Measurements from ENCODE around the gene RAB3IL1. TPM values are rescaled to one million over a fixed set of nuclear protein-coding genes. Genes with fewer than 3 reads are reported as not detected.

RAB3IL1 gene
- total and polyA plus RNA-seq, 9 of the 15 experiments (the other 6 are each of a cell fraction or from before 2014, with no cell fraction given), result 0.15 to 42.6 (median 15.5) TPM

DNA sequence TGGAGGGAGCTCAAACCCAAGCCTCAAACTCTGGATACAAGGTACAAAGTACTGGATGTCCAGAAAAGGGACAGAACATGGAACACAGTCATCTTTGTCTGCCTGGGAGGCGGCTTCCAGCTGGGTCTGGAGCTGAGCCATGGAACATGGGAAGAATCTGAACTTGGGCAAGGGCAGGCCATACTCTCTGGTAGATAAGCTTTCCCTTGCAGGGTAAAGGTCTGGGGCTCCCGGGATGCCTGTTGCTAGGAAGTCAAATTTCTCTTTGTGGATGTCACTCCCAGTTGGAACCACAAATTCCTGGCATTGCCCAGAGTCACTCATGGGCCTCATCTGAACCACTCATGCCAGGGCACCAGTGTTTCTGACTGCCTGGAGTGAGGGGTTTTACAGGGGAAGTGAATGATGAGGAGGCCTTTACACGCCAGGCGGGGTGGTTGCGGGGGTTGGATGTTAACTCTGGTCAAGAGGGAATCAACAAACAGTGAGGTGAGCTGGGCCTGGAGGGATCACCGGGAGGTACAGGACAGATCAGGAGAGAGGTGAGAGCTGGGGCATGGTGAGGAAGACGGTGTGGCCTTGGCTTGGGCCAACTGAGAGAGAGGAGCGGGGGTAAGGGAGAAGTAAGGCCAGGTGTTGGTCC is 44.3 kb upstream of the RAB3IL1 start:
- in situ Hi-C loops (cut with MboI) (no loop called here), intact Hi-C loops (cut with micrococcal nuclease) (no loop called here)
- no peak overlapping the region for H2AFZ ChIP-seq (ENCODE audit: low read depth, low read length)
- H3K4me3 ChIP-seq, result no peak overlapping the region
- ATAC-seq (no peak), FAIRE-seq (no peak), DNase-seq (ENCODE audit: extremely low read depth in 1 of 4, low spot score in 3 of 4) (peak in 2 of 4 experiments; percentile 13 to 18)
- peaks cover 40% of the 10 kb centered on the region for H4K20me1 ChIP-seq (replicated peaks; ENCODE audit: control insufficient read depth, insufficient read depth, low read length)
- H3K4me1 ChIP-seq (replicated peaks in 1 of 2; ENCODE audit: control insufficient read depth in 2 of 2, insufficient read depth in 2 of 2, low read length in 2 of 2), result peaks cover 34 to 45% of the 10 kb centered on the region in 2 experiments
- H3K27ac ChIP-seq (ENCODE audit: extremely low read depth, low read depth, low read length), result no peak overlapping the region
- no peak overlapping the region for H3K4me2 ChIP-seq (ENCODE audit: insufficient read depth, low read length)
- H3K9me3 ChIP-seq (replicated peaks; ENCODE audit: control insufficient read depth, insufficient read depth, low read depth, low read length), result no peaks in the 10 kb centered on the region
- POLR2A ChIA-PET, result interaction anchor here (0.6 to 11.8 kb wide), 16 partner anchors 9 to 544 kb away, joined by 3 to 327 read pairs (median 4); partner anchors contain the start of gene BEST1
- TF ChIP-seq ZC3H4 (CRISPR knock-in tag; IDR thresholded peaks at IDR 0.05; ENCODE audit: borderline replicate concordance), result 0 out of 2 replicates have a peak, but pooled peaks have one; percentile 28
- 0 out of 2 replicates have a peak, but pooled peaks have one; percentile 22 for TF ChIP-seq KAT7 (CRISPR knock-in tag; IDR thresholded peaks at IDR 0.05; ENCODE audit: borderline replicate concordance)
- TF ChIP-seq NFE2 (IDR thresholded peaks at IDR 0.05; ENCODE audit: low read depth), result no peak
- 0 out of 2 replicates have a peak, but pooled peaks have one; percentile 2 for TF ChIP-seq SP1 (CRISPR knock-in tag; IDR thresholded peaks at IDR 0.05)
- no peak for TF ChIP-seq ELF2 (CRISPR knock-in tag; IDR thresholded peaks at IDR 0.05)
- TF ChIP-seq, protein P1, sequence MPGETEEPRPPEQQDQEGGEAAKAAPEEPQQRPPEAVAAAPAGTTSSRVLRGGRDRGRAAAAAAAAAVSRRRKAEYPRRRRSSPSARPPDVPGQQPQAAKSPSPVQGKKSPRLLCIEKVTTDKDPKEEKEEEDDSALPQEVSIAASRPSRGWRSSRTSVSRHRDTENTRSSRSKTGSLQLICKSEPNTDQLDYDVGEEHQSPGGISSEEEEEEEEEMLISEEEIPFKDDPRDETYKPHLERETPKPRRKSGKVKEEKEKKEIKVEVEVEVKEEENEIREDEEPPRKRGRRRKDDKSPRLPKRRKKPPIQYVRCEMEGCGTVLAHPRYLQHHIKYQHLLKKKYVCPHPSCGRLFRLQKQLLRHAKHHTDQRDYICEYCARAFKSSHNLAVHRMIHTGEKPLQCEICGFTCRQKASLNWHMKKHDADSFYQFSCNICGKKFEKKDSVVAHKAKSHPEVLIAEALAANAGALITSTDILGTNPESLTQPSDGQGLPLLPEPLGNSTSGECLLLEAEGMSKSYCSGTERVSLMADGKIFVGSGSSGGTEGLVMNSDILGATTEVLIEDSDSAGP (CRISPR knock-in tag; IDR thresholded peaks at IDR 0.05), result no peak
- no peak for TF ChIP-seq TOE1 (IDR thresholded peaks at IDR 0.05; ENCODE audit: borderline replicate concordance)
- no peak for TF ChIP-seq TOE1 (CRISPR knock-in tag; IDR thresholded peaks at IDR 0.05; ENCODE audit: borderline replicate concordance, low read depth)
- 0 out of 2 replicates have a peak, but pooled peaks have one; percentile 23 for TF ChIP-seq ZNF589 (CRISPR knock-in tag; IDR thresholded peaks at IDR 0.05; ENCODE audit: low read depth)
- TF ChIP-seq, protein P2, sequence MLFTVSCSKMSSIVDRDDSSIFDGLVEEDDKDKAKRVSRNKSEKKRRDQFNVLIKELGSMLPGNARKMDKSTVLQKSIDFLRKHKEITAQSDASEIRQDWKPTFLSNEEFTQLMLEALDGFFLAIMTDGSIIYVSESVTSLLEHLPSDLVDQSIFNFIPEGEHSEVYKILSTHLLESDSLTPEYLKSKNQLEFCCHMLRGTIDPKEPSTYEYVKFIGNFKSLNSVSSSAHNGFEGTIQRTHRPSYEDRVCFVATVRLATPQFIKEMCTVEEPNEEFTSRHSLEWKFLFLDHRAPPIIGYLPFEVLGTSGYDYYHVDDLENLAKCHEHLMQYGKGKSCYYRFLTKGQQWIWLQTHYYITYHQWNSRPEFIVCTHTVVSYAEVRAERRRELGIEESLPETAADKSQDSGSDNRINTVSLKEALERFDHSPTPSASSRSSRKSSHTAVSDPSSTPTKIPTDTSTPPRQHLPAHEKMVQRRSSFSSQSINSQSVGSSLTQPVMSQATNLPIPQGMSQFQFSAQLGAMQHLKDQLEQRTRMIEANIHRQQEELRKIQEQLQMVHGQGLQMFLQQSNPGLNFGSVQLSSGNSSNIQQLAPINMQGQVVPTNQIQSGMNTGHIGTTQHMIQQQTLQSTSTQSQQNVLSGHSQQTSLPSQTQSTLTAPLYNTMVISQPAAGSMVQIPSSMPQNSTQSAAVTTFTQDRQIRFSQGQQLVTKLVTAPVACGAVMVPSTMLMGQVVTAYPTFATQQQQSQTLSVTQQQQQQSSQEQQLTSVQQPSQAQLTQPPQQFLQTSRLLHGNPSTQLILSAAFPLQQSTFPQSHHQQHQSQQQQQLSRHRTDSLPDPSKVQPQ (CRISPR knock-in tag; IDR thresholded peaks at IDR 0.05; ENCODE audit: borderline replicate concordance), result no peak
- TF ChIP-seq, protein P3, sequence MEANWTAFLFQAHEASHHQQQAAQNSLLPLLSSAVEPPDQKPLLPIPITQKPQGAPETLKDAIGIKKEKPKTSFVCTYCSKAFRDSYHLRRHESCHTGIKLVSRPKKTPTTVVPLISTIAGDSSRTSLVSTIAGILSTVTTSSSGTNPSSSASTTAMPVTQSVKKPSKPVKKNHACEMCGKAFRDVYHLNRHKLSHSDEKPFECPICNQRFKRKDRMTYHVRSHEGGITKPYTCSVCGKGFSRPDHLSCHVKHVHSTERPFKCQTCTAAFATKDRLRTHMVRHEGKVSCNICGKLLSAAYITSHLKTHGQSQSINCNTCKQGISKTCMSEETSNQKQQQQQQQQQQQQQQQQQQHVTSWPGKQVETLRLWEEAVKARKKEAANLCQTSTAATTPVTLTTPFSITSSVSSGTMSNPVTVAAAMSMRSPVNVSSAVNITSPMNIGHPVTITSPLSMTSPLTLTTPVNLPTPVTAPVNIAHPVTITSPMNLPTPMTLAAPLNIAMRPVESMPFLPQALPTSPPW (CRISPR knock-in tag; IDR thresholded peaks at IDR 0.05), result no peak
- no peak for TF ChIP-seq SREBF1 (IDR thresholded peaks at IDR 0.05; ENCODE audit: borderline replicate concordance, low read depth, low read length)
- TF ChIP-seq, protein P4, sequence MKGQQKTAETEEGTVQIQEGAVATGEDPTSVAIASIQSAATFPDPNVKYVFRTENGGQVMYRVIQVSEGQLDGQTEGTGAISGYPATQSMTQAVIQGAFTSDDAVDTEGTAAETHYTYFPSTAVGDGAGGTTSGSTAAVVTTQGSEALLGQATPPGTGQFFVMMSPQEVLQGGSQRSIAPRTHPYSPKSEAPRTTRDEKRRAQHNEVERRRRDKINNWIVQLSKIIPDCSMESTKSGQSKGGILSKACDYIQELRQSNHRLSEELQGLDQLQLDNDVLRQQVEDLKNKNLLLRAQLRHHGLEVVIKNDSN (CRISPR knock-in tag; IDR thresholded peaks at IDR 0.05), result peak; percentile 9; the same call in 1 of the 2 replicates
- TF ChIP-seq LEF1 (IDR thresholded peaks at IDR 0.05), result no peak
- peaks cover 6% of the 10 kb centered on the region for H3K9me1 ChIP-seq (ENCODE audit: control insufficient read depth, insufficient read depth, low read length)
- WGBS (ENCODE audit: insufficient coverage, low coverage, missing lambda C conversion rate), result 68% methylated on average over 7 of the region's 8 CpGs
- no TSS peak for BruUV-seq (replicated peaks)
- H3K79me2 ChIP-seq (ENCODE audit: control insufficient read depth, insufficient read depth, low read length), result peaks cover 34% of the 10 kb centered on the region
- H3K36me3 ChIP-seq (ENCODE audit: control insufficient read depth, insufficient read depth, low read length), result peaks cover 37% of the 10 kb centered on the region
- CTCF ChIA-PET (ENCODE audit: low intra/inter-chr PET ratio), result interaction anchor here (0.6 kb wide), 1 partner anchor 62 kb away, joined by 3 read pairs; no protein-coding TSS in a partner anchor
- peak overlapping the region in 1 of 2 experiments; percentile 50; a peak in 1 of 4 replicates for H3K9ac ChIP-seq (ENCODE audit: insufficient read depth in 1 of 2, low read depth in 2 of 2, low read length in 2 of 2)
- H3K27me3 ChIP-seq (ENCODE audit: control insufficient read depth in 2 of 2, insufficient read depth in 2 of 2, low read length in 2 of 2), result no peaks in the 10 kb centered on the region

All from K562 (cell line).